Keratinocyte (primary cell): Measurements from ENCODE around the gene WASHC4. TPM values are rescaled to one million over a fixed set of nuclear protein-coding genes. Genes with fewer than 3 reads are reported as not detected.

ENCODE experiments used
- DNase-seq: peaks from one replicate; pipeline ENCODE4 v3.0.0-alpha.2; 2011; ENCODE audit warnings: low read depth, missing footprints, low spot score
- FAIRE-seq: peaks from 2 replicates; lab custom pipeline; 2011; peaks lifted over from hg19 to GRCh38; lab: Jason Lieb, UNC
- H2AFZ ChIP-seq: 2 replicates; pipeline ENCODE4 v1.6.0; 2012; ENCODE audit warnings: low read length, control low read depth, inconsistent platforms; ENCODE audit not compliant: control insufficient read depth
- H3K27ac ChIP-seq: 2 replicates; pipeline ENCODE4 v1.5.1; 2011; ENCODE audit warnings: low read length; ENCODE audit not compliant: control insufficient read depth, insufficient read depth
- H3K27me3 ChIP-seq: 3 replicates; pipeline ENCODE4 v1.6.0; 2011; ENCODE audit warnings: low read length; ENCODE audit not compliant: control insufficient read depth, insufficient read depth; ENCODE audit errors: extremely low read depth
- H3K36me3 ChIP-seq, 2 experiments: 2 replicates in 1 of 2; 3 replicates in 1 of 2; pipeline ENCODE4 v1.5.1; 2011; ENCODE audit warnings: low read length in 2 of 2, mild to moderate bottlenecking in 1 of 2; ENCODE audit not compliant: control insufficient read depth in 2 of 2, insufficient read depth in 2 of 2; ENCODE audit errors: extremely low read depth in 1 of 2
- H3K4me1 ChIP-seq: 3 replicates; pipeline ENCODE4 v1.5.1; 2011; ENCODE audit warnings: low read length; ENCODE audit not compliant: control insufficient read depth, insufficient read depth; ENCODE audit errors: extremely low read depth
- H3K4me2 ChIP-seq: 3 replicates; pipeline ENCODE4 v1.6.0; 2011; ENCODE audit warnings: low read depth, low read length; ENCODE audit not compliant: control insufficient read depth, insufficient read depth; ENCODE audit errors: extremely low read depth
- H3K4me3 ChIP-seq, 3 experiments: fragments of 200-600 bp in 1 of 3; sonication (generic) in 1 of 3; 2 replicates in 2 of 3; 3 replicates in 1 of 3; pipeline ENCODE4 v1.5.1; 2011 to 2016; ENCODE audit warnings: low read length in 3 of 3, mild to moderate bottlenecking in 3 of 3, control low read depth in 2 of 3, inconsistent platforms in 1 of 3, low read depth in 1 of 3, mixed read lengths in 1 of 3, mixed run types in 1 of 3, moderate library complexity in 1 of 3; ENCODE audit not compliant: control insufficient read depth in 2 of 3, insufficient read depth in 2 of 3; ENCODE audit errors: extremely low read depth in 1 of 3
- H3K79me2 ChIP-seq: 2 replicates; pipeline ENCODE4 v1.6.0; 2012; ENCODE audit warnings: low read length; ENCODE audit not compliant: control insufficient read depth, insufficient read depth
- H3K9ac ChIP-seq: 3 replicates; pipeline ENCODE4 v1.6.0; 2011; ENCODE audit warnings: low read length; ENCODE audit not compliant: control insufficient read depth, insufficient read depth; ENCODE audit errors: extremely low read depth
- H3K9me1 ChIP-seq: 3 replicates; pipeline ENCODE4 v1.6.0; 2011; ENCODE audit warnings: low read length; ENCODE audit not compliant: control insufficient read depth, insufficient read depth; ENCODE audit errors: extremely low read depth
- H3K9me3 ChIP-seq: 2 replicates; pipeline ENCODE4 v1.5.1; 2012; ENCODE audit warnings: low read depth, low read length; ENCODE audit not compliant: control insufficient read depth
- H4K20me1 ChIP-seq: 3 replicates; pipeline ENCODE4 v1.6.0; 2011; ENCODE audit warnings: low read length; ENCODE audit not compliant: control insufficient read depth, insufficient read depth; ENCODE audit errors: extremely low read depth
- CTCF ChIP-seq, 3 experiments: IDR thresholded peaks in 1 of 3; conservative IDR thresholded peaks in 1 of 3; optimal IDR thresholded peaks in 1 of 3; 2 replicates in 2 of 3; 3 replicates in 1 of 3; pipeline versions ENCODE3 to v1.5.1; 2011; ENCODE audit warnings: low read length in 3 of 3, mild to moderate bottlenecking in 3 of 3, moderate library complexity in 2 of 3, control low read depth in 1 of 3, inconsistent platforms in 1 of 3; ENCODE audit not compliant: insufficient read depth in 2 of 3; ENCODE audit errors: extremely low read depth in 1 of 3
- EZH2 ChIP-seq: IDR thresholded peaks from one replicate; pipeline ENCODE4 v1.6.1; 2012; ENCODE audit warnings: inconsistent platforms, mild to moderate bottlenecking, low read length, moderate library complexity
- dilution Hi-C: fragments of 300-500 bp; cut with MboI; formaldehyde crosslinking; loops from one replicate; pipeline ENCODE4 v1.7.0; 2020; ENCODE audit warnings: low sequenced_read_pairs; ENCODE audit not compliant: extremely low pct_ligation_motif_present
- polyA plus RNA-seq, 5 experiments: library from polyadenylated mRNA; depleted of rRNA in 3 of 5; stranded (reverse) in 3 of 5; stranded (forward) in 1 of 5; unstranded in 1 of 5; fragments of >200 nt; gene quantifications; 1 replicate in 1 of 5; 2 replicates in 3 of 5; 3 replicates in 1 of 5; pipeline versions ENCODE4 v1.2.1 to v1.2.3, GENCODE V29; 2011 to 2012; ENCODE audit warnings: missing spikeins in 2 of 5, low read depth in 1 of 5, low replicate concordance in 1 of 5

The WASHC4 gene
- polyA plus RNA-seq, 1 donor (not counting 4 experiments of a cell fraction or from before 2014, with no cell fraction given), result 58.1 TPM

GRCh38 chr12:105107171-105107493, 399 bp upstream of the WASHC4 start:
- Histone ChIP-seq H2AFZ (peak overlapping the region; percentile 99), H3K4me2 (peak overlapping the region; percentile 99), H3K4me3 (peak overlapping the region; percentile 94 to 100 (median 97)), H3K36me3 (peaks cover 2 to 8% of the 10 kb centered on the region in 2 experiments), H3K9me3 (no peaks in the 10 kb centered on the region), H3K27ac (peak overlapping the region; percentile 92), H4K20me1 (no peaks in the 10 kb centered on the region), H3K27me3 (no peaks in the 10 kb centered on the region), H3K79me2 (peaks cover 45% of the 10 kb centered on the region), H3K4me1 (peaks cover 17% of the 10 kb centered on the region), H3K9me1 (no peaks in the 10 kb centered on the region), H3K9ac (peak overlapping the region; percentile 97)
- no peak for TF ChIP-seq CTCF (optimal IDR thresholded peaks at IDR 0.05 in 1 of 3, IDR thresholded peaks at IDR 0.05 in 1 of 3, conservative IDR thresholded peaks at IDR 0.05 in 1 of 3; ENCODE audit: extremely low read depth in 1 of 3, insufficient read depth in 2 of 3, low read length in 3 of 3)
- TF ChIP-seq EZH2, result no peak
- FAIRE-seq, result peak; percentile 34
- dilution Hi-C loops, result no loop called here
- DNase-seq, result no peak

- Histone ChIP-seq H3K4me3 (peak overlapping the region; percentile 35 to 97 (median 94)), H3K27ac (peak overlapping the region; percentile 49), H4K20me1 (no peaks in the 10 kb centered on the region), H3K9me1 (no peaks in the 10 kb centered on the region), H2AFZ (no peak overlapping the region), H3K36me3 (peaks cover 7 to 10% of the 10 kb centered on the region in 2 experiments), H3K9me3 (no peaks in the 10 kb centered on the region), H3K9ac (peak overlapping the region; percentile 20), H3K4me2 (peak overlapping the region; percentile 99), H3K79me2 (peaks cover 65% of the 10 kb centered on the region), H3K27me3 (no peaks in the 10 kb centered on the region), H3K4me1 (peaks cover 17% of the 10 kb centered on the region)
- FAIRE-seq, result no peak
- TF ChIP-seq CTCF (optimal IDR thresholded peaks at IDR 0.05 in 1 of 3, IDR thresholded peaks at IDR 0.05 in 1 of 3, conservative IDR thresholded peaks at IDR 0.05 in 1 of 3; ENCODE audit: extremely low read depth in 1 of 3, insufficient read depth in 2 of 3, low read length in 3 of 3) (no peak), EZH2 (no peak)
- dilution Hi-C loops, result no loop called here
- DNase-seq, result no peak
Observed at GRCh38 chr12:105109465-105110212, 2.1 kb downstream of the WASHC4 start.
